ENCODE results near the gene RASGRF1.

DNA sequence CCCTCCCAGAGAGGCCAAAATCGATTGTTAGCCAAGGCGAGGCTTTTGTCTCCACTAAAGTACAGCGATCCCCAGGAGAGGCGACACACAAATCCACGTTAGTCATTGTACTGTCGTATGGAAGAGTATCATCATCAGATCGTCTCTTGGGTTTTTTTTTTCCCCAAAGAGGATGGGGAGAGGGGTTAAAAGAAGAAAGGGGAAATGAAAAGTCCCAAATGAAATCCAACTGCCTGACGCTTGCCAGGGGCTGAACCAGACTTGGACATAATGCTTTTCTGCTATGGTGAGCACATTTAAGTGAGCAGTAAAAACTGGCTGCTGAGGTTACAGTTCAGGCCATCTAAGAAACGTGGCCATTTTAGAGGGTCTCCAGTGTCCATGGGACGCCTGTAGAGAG, 107.8 kb downstream of the RASGRF1 start:
- TF ChIP-seq, protein P1, sequence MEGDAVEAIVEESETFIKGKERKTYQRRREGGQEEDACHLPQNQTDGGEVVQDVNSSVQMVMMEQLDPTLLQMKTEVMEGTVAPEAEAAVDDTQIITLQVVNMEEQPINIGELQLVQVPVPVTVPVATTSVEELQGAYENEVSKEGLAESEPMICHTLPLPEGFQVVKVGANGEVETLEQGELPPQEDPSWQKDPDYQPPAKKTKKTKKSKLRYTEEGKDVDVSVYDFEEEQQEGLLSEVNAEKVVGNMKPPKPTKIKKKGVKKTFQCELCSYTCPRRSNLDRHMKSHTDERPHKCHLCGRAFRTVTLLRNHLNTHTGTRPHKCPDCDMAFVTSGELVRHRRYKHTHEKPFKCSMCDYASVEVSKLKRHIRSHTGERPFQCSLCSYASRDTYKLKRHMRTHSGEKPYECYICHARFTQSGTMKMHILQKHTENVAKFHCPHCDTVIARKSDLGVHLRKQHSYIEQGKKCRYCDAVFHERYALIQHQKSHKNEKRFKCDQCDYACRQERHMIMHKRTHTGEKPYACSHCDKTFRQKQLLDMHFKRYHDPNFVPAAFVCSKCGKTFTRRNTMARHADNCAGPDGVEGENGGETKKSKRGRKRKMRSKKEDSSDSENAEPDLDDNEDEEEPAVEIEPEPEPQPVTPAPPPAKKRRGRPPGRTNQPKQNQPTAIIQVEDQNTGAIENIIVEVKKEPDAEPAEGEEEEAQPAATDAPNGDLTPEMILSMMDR (tag by site-specific recombination; IDR thresholded peaks at IDR 0.05): no peak
- TF ChIP-seq ZNF580 (tag by site-specific recombination; IDR thresholded peaks at IDR 0.05) (no peak), PATZ1 (tag by site-specific recombination; IDR thresholded peaks at IDR 0.05) (no peak), PRDM10 (tag by site-specific recombination; IDR thresholded peaks at IDR 0.05) (no peak), MZF1 (tag by site-specific recombination; IDR thresholded peaks at IDR 0.05; ENCODE audit: borderline replicate concordance) (no peak), SETDB1 (IDR thresholded peaks at IDR 0.05; ENCODE audit: insufficient read length, low read length) (no peak), ZBTB20 (tag by site-specific recombination; IDR thresholded peaks at IDR 0.05) (no peak), REST (tag by site-specific recombination; IDR thresholded peaks at IDR 0.05) (no peak), ZNF311 (tag by site-specific recombination; IDR thresholded peaks at IDR 0.05; ENCODE audit: borderline replicate concordance) (no peak), OSR2 (tag by site-specific recombination; IDR thresholded peaks at IDR 0.05) (no peak), ZFP37 (tag by site-specific recombination; IDR thresholded peaks at IDR 0.05) (no peak)
- TF ChIP-seq, protein P2, sequence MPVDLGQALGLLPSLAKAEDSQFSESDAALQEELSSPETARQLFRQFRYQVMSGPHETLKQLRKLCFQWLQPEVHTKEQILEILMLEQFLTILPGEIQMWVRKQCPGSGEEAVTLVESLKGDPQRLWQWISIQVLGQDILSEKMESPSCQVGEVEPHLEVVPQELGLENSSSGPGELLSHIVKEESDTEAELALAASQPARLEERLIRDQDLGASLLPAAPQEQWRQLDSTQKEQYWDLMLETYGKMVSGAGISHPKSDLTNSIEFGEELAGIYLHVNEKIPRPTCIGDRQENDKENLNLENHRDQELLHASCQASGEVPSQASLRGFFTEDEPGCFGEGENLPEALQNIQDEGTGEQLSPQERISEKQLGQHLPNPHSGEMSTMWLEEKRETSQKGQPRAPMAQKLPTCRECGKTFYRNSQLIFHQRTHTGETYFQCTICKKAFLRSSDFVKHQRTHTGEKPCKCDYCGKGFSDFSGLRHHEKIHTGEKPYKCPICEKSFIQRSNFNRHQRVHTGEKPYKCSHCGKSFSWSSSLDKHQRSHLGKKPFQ (tag by site-specific recombination; IDR thresholded peaks at IDR 0.05): no peak
- TF ChIP-seq, protein P3, sequence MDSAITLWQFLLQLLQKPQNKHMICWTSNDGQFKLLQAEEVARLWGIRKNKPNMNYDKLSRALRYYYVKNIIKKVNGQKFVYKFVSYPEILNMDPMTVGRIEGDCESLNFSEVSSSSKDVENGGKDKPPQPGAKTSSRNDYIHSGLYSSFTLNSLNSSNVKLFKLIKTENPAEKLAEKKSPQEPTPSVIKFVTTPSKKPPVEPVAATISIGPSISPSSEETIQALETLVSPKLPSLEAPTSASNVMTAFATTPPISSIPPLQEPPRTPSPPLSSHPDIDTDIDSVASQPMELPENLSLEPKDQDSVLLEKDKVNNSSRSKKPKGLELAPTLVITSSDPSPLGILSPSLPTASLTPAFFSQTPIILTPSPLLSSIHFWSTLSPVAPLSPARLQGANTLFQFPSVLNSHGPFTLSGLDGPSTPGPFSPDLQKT (IDR thresholded peaks at IDR 0.05; ENCODE audit: borderline replicate concordance, low read depth, low read length): no peak

Data from HEK293 (cell line).